Smooth muscle cell (in vitro differentiated cells): ENCODE data around the gene GOLGA8S. TPM values are rescaled to one million over a fixed set of nuclear protein-coding genes. Genes with fewer than 3 reads are reported as not detected.

Experiments used
- DNase-seq: peaks from one replicate; lab custom pipeline; 2025; ENCODE audit not compliant: unreplicated experiment; lab: John Stamatoyannopoulos, UW
- H2AFZ ChIP-seq: fragments of 200-600 bp; sonication (generic); 2 replicates; pipeline ENCODE4 v1.6.0; 2016; ENCODE audit warnings: antibody characterized with exemption, low read depth, mild to moderate bottlenecking
- H3F3A ChIP-seq: fragments of 200-600 bp; sonication (generic); 2 replicates; pipeline ENCODE4 v1.6.0; 2017; ENCODE audit warnings: antibody characterized with exemption, low read depth
- H3K27ac ChIP-seq: fragments of 200-600 bp; sonication (generic); 2 replicates; pipeline ENCODE4 v1.5.1; 2016; ENCODE audit warnings: low read depth, mild to moderate bottlenecking
- H3K27me3 ChIP-seq: fragments of 200-600 bp; sonication (generic); 2 replicates; pipeline ENCODE4 v1.6.1; 2016; ENCODE audit warnings: low read depth, mild to moderate bottlenecking
- H3K36me3 ChIP-seq: fragments of 200-600 bp; sonication (generic); 2 replicates; pipeline ENCODE4 v1.5.1; 2016; ENCODE audit warnings: low read depth
- H3K4me1 ChIP-seq: fragments of 200-600 bp; sonication (generic); 2 replicates; pipeline ENCODE4 v1.5.1; 2016; ENCODE audit warnings: low read depth
- H3K4me2 ChIP-seq: fragments of 200-600 bp; sonication (generic); 2 replicates; pipeline ENCODE4 v1.6.0; 2016; ENCODE audit warnings: mild to moderate bottlenecking
- H3K4me3 ChIP-seq: fragments of 200-600 bp; sonication (generic); 2 replicates; pipeline ENCODE4 v1.5.1; 2016; ENCODE audit warnings: mild to moderate bottlenecking
- H3K79me2 ChIP-seq: fragments of 200-600 bp; sonication (generic); 2 replicates; pipeline ENCODE4 v1.6.0; 2016; ENCODE audit warnings: low read depth, mild to moderate bottlenecking
- H3K9ac ChIP-seq: fragments of 200-600 bp; sonication (generic); 2 replicates; pipeline ENCODE4 v1.6.0; 2016; ENCODE audit warnings: low read depth
- H3K9me3 ChIP-seq: fragments of 200-600 bp; sonication (generic); replicated peaks from 2 replicates; pipeline ENCODE4 v1.5.1; 2016; ENCODE audit warnings: low read depth
- H4K20me1 ChIP-seq: fragments of 200-600 bp; sonication (generic); 2 replicates; pipeline ENCODE4 v1.6.0; 2016; ENCODE audit warnings: low read depth
- WGBS: methylation state at CpG from one replicate; pipeline ENCODE4 v1.1.7; 2016; ENCODE audit warnings: low lambda C conversion rate; 5-methylcytosine and 5-hydroxymethylcytosine counted together
- polyA plus RNA-seq: library from polyadenylated mRNA; unstranded; fragments of >200 nt; fragmentation: Nextera tagmentation; extraction: Ambion mirVana; gene quantifications from 2 replicates; pipeline ENCODE4 v1.2.1, GENCODE V29; 2016
- total RNA-seq: library from RNA; depleted of rRNA; stranded (reverse); fragments of >200 nt; gene quantifications from 2 replicates; pipeline ENCODE4 v1.2.3, GENCODE V29; 2014
- TF ChIP-seq, protein P1 (sequence below): fragments of 200-600 bp; sonication (generic); IDR thresholded peaks from 2 replicates; pipeline ENCODE4 v1.5.1; 2017; ENCODE audit warnings: borderline replicate concordance, mild to moderate bottlenecking, antibody characterized with exemption; ENCODE audit not compliant: insufficient read depth, poor library complexity, severe bottlenecking

GOLGA8S gene
- total and polyA plus RNA-seq, 2 experiments from 2014 or later: not detected

- Histone ChIP-seq H4K20me1 (no peaks in the 10 kb centered on the region), H3K9me3 (no peaks in the 10 kb centered on the region), H3K36me3 (no peaks in the 10 kb centered on the region), H2AFZ (no peak overlapping the region), H3K27me3 (no peaks in the 10 kb centered on the region), H3K27ac (no peak overlapping the region), H3K79me2 (no peaks in the 10 kb centered on the region), H3K4me2 (no peak overlapping the region), H3K4me1 (no peaks in the 10 kb centered on the region), H3K4me3 (no peak overlapping the region), H3F3A (no peaks in the 10 kb centered on the region), H3K9ac (no peak overlapping the region)
- TF ChIP-seq, protein P1, sequence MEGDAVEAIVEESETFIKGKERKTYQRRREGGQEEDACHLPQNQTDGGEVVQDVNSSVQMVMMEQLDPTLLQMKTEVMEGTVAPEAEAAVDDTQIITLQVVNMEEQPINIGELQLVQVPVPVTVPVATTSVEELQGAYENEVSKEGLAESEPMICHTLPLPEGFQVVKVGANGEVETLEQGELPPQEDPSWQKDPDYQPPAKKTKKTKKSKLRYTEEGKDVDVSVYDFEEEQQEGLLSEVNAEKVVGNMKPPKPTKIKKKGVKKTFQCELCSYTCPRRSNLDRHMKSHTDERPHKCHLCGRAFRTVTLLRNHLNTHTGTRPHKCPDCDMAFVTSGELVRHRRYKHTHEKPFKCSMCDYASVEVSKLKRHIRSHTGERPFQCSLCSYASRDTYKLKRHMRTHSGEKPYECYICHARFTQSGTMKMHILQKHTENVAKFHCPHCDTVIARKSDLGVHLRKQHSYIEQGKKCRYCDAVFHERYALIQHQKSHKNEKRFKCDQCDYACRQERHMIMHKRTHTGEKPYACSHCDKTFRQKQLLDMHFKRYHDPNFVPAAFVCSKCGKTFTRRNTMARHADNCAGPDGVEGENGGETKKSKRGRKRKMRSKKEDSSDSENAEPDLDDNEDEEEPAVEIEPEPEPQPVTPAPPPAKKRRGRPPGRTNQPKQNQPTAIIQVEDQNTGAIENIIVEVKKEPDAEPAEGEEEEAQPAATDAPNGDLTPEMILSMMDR: no peak
- 65% methylated on average over 8 of the region's 8 CpGs for WGBS
- DNase-seq: no peak
Measured at GRCh38 chr15:23401627-23402026, 47.1 kb downstream of the GOLGA8S start.

DNA sequence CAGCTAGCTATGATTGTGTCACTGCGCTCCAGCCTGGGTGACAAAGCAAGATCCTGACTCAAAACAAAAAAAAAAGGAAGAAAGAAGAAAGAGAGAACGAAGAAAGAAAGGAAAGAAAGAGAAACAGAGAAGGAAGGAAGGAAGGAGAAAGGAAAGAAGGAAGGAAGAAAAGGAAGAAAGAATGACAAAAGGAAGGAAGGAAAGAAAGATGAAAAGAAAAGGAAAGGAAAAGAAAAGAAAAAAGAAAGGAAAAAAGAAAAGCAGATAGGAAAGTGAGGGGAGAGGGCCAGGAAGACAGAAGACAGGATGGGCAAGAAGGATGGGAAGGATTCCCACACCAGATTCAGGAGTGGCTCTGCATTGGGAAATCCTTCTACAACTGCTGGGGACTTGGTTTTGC, 47.6 kb downstream of the GOLGA8S start:
- TF ChIP-seq, protein P1: no peak
- H3K9me3 ChIP-seq: no peaks in the 10 kb centered on the region
- no peak overlapping the region for H3K4me2 ChIP-seq
- H3K4me3 ChIP-seq: no peak overlapping the region
- WGBS: 64% methylated on average over 2 of the region's 2 CpGs
- H2AFZ ChIP-seq: no peak overlapping the region
- no peaks in the 10 kb centered on the region for H4K20me1 ChIP-seq
- H3K27ac ChIP-seq: no peak overlapping the region
- DNase-seq: no peak
- H3K36me3 ChIP-seq: no peaks in the 10 kb centered on the region
- H3K79me2 ChIP-seq: no peaks in the 10 kb centered on the region
- no peaks in the 10 kb centered on the region for H3F3A ChIP-seq
- no peaks in the 10 kb centered on the region for H3K4me1 ChIP-seq
- no peaks in the 10 kb centered on the region for H3K27me3 ChIP-seq
- H3K9ac ChIP-seq: no peak overlapping the region

GRCh38 chr15:23402544-23402943, 48.0 kb downstream of the GOLGA8S start:
- Histone ChIP-seq H3K27me3 (no peaks in the 10 kb centered on the region), H3K79me2 (no peaks in the 10 kb centered on the region), H3K27ac (no peak overlapping the region), H3F3A (no peaks in the 10 kb centered on the region), H3K36me3 (no peaks in the 10 kb centered on the region), H2AFZ (no peak overlapping the region), H3K9ac (no peak overlapping the region), H3K4me1 (no peaks in the 10 kb centered on the region), H3K9me3 (no peaks in the 10 kb centered on the region), H3K4me2 (no peak overlapping the region), H3K4me3 (no peak overlapping the region), H4K20me1 (no peaks in the 10 kb centered on the region)
- DNase-seq: no peak
- TF ChIP-seq, protein P1: no peak
- WGBS: 76% methylated on average over 5 of the region's 5 CpGs

DNA sequence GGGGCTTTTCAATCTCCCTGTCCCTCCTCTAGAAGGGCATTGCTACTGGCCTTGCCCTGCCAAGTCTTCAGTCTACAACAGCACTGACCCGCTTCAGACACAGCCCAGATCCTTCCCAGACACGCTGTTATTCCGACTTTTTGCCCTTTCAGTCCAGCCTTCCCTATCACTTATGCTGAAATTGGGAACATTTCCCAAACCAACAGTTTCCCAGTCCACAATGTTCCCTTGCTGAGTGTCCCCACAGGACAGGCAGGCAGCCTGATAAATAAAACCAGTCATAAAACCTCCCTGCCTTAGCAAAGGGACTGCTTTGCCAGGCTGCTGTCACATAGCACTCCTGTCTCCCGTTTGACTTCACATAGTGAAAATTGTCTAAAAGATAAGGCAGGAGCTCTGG, 49.0 kb downstream of the GOLGA8S start:
- TF ChIP-seq, protein P1: no peak
- DNase-seq: no peak
- H3K9me3 ChIP-seq: no peaks in the 10 kb centered on the region

More for the DNA sequence above, 49.0 kb downstream of the GOLGA8S start:
- Histone ChIP-seq H3K27ac (no peak overlapping the region), H3K4me1 (no peaks in the 10 kb centered on the region), H3F3A (no peaks in the 10 kb centered on the region), H3K4me3 (no peak overlapping the region), H3K27me3 (no peaks in the 10 kb centered on the region), H3K79me2 (no peaks in the 10 kb centered on the region), H3K9ac (no peak overlapping the region), H2AFZ (no peak overlapping the region), H3K4me2 (no peak overlapping the region), H3K36me3 (no peaks in the 10 kb centered on the region), H4K20me1 (no peaks in the 10 kb centered on the region)
- WGBS: 35% methylated on average over 4 of the region's 4 CpGs
